Fibroblast of villous mesenchyme (primary cell): ENCODE results near the gene IARS1. TPM values are rescaled to one million over a fixed set of nuclear protein-coding genes. Genes with fewer than 3 reads are reported as not detected.

Experiments
- DNase-seq: peaks from one replicate; pipeline ENCODE4 v3.0.0-alpha.2; 2010; ENCODE audit warnings: low read depth
- H3K4me3 ChIP-seq: 2 replicates; pipeline ENCODE4 v1.5.1; 2011; ENCODE audit warnings: low read depth, mild to moderate bottlenecking, low read length
- CTCF ChIP-seq: IDR thresholded peaks from 2 replicates; pipeline ENCODE4 v1.5.1; 2012; ENCODE audit warnings: low read depth, mild to moderate bottlenecking, low read length; ENCODE audit not compliant: insufficient read depth
- total RNA-seq: library from RNA; depleted of rRNA; stranded (reverse); fragments of >200 nt; gene quantifications from 2 replicates; pipeline ENCODE4 v1.2.3, GENCODE V29; 2012

The IARS1 gene
- total RNA-seq, 1 donor = 377 TPM

GRCh38 chr9:92327283-92327850 is 33.9 kb upstream of the IARS1 start:
- TF ChIP-seq CTCF = no peak
- no peak overlapping the region for H3K4me3 ChIP-seq

GRCh38 chr9:92325991-92326500 is 32.5 kb upstream of the IARS1 start:
- no peak for DNase-seq
- H3K4me3 ChIP-seq = peak overlapping the region; percentile 74
- TF ChIP-seq CTCF = no peak

More at GRCh38 chr9:92327283-92327850, 33.9 kb upstream of the IARS1 start:
- no peak for DNase-seq

- peak; percentile 92 for DNase-seq
- no peak for TF ChIP-seq CTCF
- H3K4me3 ChIP-seq = peak within 1 kb of the TSS; percentile 74
These were observed 31.9 kb upstream of the IARS1 start, which contains the start of the genes CENPP and NOL8 for GRCh38 chr9:92325269-92325990. TSS of gene CENPP (plus strand) at chr9:92325953. TSS of gene NOL8 (minus strand) at chr9:92325350. CDS start at chr9:92324161, 1,189 bp downstream.

GRCh38 chr9:92324889-92325268 is 31.4 kb upstream of the IARS1 start:
- peak overlapping the region; percentile 74 for H3K4me3 ChIP-seq
- TF ChIP-seq CTCF = no peak
- DNase-seq = no peak

- H3K4me3 ChIP-seq = peak overlapping the region; percentile 74
- DNase-seq = no peak
- no peak for TF ChIP-seq CTCF
These were observed 30.9 kb upstream of the IARS1 start for GRCh38 chr9:92324431-92324830.

- H3K4me3 ChIP-seq = no peak overlapping the region
- no peak for DNase-seq
- no peak for TF ChIP-seq CTCF
These were observed 22.0 kb upstream of the IARS1 start for GRCh38 chr9:92315456-92315855.
